Breast epithelium (tissue), 4 donors: ENCODE measurements around the gene SYT7. TPM values are rescaled to one million over a fixed set of nuclear protein-coding genes. Genes with fewer than 3 reads are reported as not detected.

Source experiments
- DNase-seq, 2 donors: peaks; one replicate each; pipeline ENCODE4 v3.0.0-alpha.2; 2019; ENCODE audit warnings: low spot score in 2 of 2
- H3K27ac ChIP-seq, 2 donors: fragments of 200-600 bp; sonication (generic) in 1 of 2; one replicate each; pipeline ENCODE4 v1.5.1; 2016 to 2019; ENCODE audit warnings: mild to moderate bottlenecking in 1 of 2
- H3K27me3 ChIP-seq, 2 donors: fragments of 200-600 bp; sonication (generic) in 1 of 2; one replicate each; pipeline versions ENCODE4 v1.5.1 to v1.6.0; 2017 to 2019; ENCODE audit warnings: control low read depth in 1 of 2, mild to moderate bottlenecking in 1 of 2
- H3K36me3 ChIP-seq: fragments of 200-600 bp; one replicate; pipeline ENCODE4 v1.5.1; 2019
- H3K4me1 ChIP-seq, 2 donors: fragments of 200-600 bp; sonication (generic); one replicate each; pipeline ENCODE4 v1.5.1; 2016 to 2019; ENCODE audit warnings: control low read depth in 1 of 2
- H3K4me3 ChIP-seq, 3 donors: fragments of 200-600 bp; sonication (generic); 1 replicate in 2 of 3; 2 replicates in 1 of 3; pipeline ENCODE4 v1.5.1; 2016 to 2019; ENCODE audit warnings: mild to moderate bottlenecking in 3 of 3, moderate library complexity in 2 of 3
- H3K9me3 ChIP-seq, 2 donors: fragments of 200-600 bp; sonication (generic) in 1 of 2; one replicate each; pipeline ENCODE4 v1.5.1; 2016 to 2019; ENCODE audit warnings: control low read depth in 1 of 2
- POLR2A ChIP-seq: fragments of 450-650 bp; IDR thresholded peaks from one replicate; pipeline ENCODE4 v1.6.1; 2016; ENCODE audit warnings: antibody characterized with exemption, mild to moderate bottlenecking, moderate library complexity
- POLR2AphosphoS5 ChIP-seq, 3 donors: sonication (generic); formaldehyde crosslinking; IDR thresholded peaks; one replicate each; pipeline ENCODE4 v1.6.1; 2017; ENCODE audit warnings: antibody characterized with exemption in 3 of 3
- intact Hi-C: fragments of 100-400 bp; cut with DNase I; formaldehyde crosslinking; loops from one replicate; pipeline ENCODE4 v1.15.1; 2023; ENCODE audit warnings: low total_unique reads
- total RNA-seq, 3 donors: library from RNA; depleted of rRNA; stranded (reverse); fragments of >200 nt; gene quantifications; one replicate each; pipeline ENCODE4 v1.1.0, GENCODE V29; 2016
- TF ChIP-seq, protein P1 (sequence below), 3 donors: fragments of 450-650 bp; IDR thresholded peaks; one replicate each; pipeline ENCODE4 v1.5.1; 2016 to 2017; ENCODE audit warnings: antibody characterized with exemption in 3 of 3, mild to moderate bottlenecking in 3 of 3, moderate library complexity in 3 of 3

The SYT7 gene
- total RNA-seq, 3 donors from 2014 or later: 1.9 to 11.7 (median 10.8) TPM

DNA sequence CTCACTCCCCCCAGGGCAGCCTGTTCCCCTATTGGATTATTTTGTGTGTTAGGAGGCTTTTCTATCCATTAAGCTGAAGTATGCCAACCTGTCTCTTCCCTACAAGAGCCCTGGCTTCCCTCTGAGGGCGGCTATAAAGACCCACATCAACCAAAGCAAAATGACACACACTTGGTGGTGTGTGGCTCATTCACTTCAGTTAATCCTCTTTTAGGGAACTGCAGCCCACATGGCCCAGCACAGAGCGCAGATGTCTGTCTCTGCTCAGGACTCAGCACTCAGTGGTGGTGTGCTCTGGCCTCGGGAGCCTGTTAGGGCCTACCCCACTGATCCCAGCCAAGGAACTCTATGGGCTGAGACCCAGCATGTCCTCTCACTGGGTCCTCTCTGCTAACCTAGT, 104.5 kb downstream of the SYT7 start:
- intact Hi-C loops: loop anchor here (5.0 kb wide), 1 partner anchor 41 kb away; no protein-coding TSS in a partner anchor
- H3K4me1 ChIP-seq: peaks cover 0 to 7% of the 10 kb centered on the region in 2 donors
- DNase-seq: no peak
- TF ChIP-seq, protein P1, sequence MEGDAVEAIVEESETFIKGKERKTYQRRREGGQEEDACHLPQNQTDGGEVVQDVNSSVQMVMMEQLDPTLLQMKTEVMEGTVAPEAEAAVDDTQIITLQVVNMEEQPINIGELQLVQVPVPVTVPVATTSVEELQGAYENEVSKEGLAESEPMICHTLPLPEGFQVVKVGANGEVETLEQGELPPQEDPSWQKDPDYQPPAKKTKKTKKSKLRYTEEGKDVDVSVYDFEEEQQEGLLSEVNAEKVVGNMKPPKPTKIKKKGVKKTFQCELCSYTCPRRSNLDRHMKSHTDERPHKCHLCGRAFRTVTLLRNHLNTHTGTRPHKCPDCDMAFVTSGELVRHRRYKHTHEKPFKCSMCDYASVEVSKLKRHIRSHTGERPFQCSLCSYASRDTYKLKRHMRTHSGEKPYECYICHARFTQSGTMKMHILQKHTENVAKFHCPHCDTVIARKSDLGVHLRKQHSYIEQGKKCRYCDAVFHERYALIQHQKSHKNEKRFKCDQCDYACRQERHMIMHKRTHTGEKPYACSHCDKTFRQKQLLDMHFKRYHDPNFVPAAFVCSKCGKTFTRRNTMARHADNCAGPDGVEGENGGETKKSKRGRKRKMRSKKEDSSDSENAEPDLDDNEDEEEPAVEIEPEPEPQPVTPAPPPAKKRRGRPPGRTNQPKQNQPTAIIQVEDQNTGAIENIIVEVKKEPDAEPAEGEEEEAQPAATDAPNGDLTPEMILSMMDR (IDR thresholded peaks at IDR 0.05): no peak
- no peak for TF ChIP-seq POLR2AphosphoS5 (IDR thresholded peaks at IDR 0.05)
- TF ChIP-seq POLR2A: no peak
- no peak overlapping the region for H3K4me3 ChIP-seq
- H3K27me3 ChIP-seq: no peaks in the 10 kb centered on the region
- no peaks in the 10 kb centered on the region for H3K36me3 ChIP-seq
- no peaks in the 10 kb centered on the region for H3K9me3 ChIP-seq
- peak overlapping the region in 1 of 2 donors; percentile 9 for H3K27ac ChIP-seq

DNA sequence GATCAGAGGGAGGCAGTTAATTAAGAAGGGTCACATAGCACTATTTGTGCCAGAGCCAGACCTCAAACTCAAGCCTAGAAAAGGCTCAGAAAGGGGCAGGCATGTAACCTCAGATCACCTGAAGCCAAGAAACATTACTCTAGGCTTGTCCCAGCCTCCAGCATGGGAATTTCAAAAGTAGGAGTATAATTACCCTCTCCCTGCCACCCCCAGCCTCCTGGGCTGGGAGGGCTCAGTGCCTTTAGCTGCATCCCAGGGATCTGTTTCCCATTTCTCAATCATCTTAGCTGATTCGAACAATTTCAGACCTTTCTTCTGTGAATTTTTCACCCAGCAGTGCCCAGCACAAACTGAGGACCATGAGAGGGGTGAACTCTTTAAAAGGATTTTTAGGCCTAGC, 105.4 kb downstream of the SYT7 start:
- Histone ChIP-seq H3K4me1 (peaks cover 0 to 7% of the 10 kb centered on the region in 2 donors), H3K36me3 (no peaks in the 10 kb centered on the region), H3K4me3 (no peak overlapping the region), H3K27ac (peak overlapping the region in 1 of 2 donors; percentile 79), H3K9me3 (no peaks in the 10 kb centered on the region), H3K27me3 (no peaks in the 10 kb centered on the region)
- TF ChIP-seq POLR2A: no peak
- no peak for TF ChIP-seq POLR2AphosphoS5 (IDR thresholded peaks at IDR 0.05)
- TF ChIP-seq, protein P1 (IDR thresholded peaks at IDR 0.05): no peak
- DNase-seq: no peak
- intact Hi-C loops: loop anchor here (5.0 kb wide), 1 partner anchor 42 kb away; no protein-coding TSS in a partner anchor

DNA sequence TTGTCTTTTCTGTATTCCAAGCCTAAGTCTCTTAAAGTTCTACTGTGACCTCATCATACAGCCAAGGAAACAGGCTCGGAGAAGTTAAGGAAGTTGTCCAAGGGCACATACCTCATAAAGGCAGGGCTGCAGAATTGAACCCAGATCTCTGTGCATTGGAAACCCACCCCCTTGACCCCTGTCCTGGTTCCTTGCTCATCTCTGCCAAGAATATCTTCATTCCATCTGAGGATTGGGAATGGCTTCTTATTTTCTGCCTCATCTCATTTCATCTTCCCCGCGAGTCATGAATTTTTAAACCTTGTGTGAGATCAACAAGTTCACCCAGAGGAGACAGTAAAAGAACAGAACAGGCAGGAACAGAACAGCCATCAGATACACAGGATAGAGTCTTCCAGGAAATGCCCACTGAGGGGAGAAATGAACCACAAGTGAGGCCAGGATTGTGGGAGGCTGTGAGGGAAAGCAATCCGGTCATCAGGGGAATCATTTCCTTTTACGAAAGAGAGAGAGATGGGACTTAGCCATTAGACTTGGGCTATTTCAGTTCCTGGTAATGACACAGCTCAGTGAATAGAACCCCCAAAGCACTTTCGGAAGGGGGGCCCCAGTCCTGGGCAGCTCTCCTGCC, 106.7 kb downstream of the SYT7 start:
- Histone ChIP-seq H3K4me1 (peaks cover 0 to 7% of the 10 kb centered on the region in 2 donors), H3K9me3 (no peaks in the 10 kb centered on the region), H3K27me3 (no peaks in the 10 kb centered on the region), H3K27ac (peak overlapping the region in 1 of 2 donors; percentile 79), H3K4me3 (no peak overlapping the region), H3K36me3 (no peaks in the 10 kb centered on the region)
- intact Hi-C loops: no loop called here
- DNase-seq: no peak
- TF ChIP-seq POLR2AphosphoS5 (IDR thresholded peaks at IDR 0.05): no peak
- TF ChIP-seq, protein P1 (IDR thresholded peaks at IDR 0.05): no peak
- TF ChIP-seq POLR2A: no peak

DNA sequence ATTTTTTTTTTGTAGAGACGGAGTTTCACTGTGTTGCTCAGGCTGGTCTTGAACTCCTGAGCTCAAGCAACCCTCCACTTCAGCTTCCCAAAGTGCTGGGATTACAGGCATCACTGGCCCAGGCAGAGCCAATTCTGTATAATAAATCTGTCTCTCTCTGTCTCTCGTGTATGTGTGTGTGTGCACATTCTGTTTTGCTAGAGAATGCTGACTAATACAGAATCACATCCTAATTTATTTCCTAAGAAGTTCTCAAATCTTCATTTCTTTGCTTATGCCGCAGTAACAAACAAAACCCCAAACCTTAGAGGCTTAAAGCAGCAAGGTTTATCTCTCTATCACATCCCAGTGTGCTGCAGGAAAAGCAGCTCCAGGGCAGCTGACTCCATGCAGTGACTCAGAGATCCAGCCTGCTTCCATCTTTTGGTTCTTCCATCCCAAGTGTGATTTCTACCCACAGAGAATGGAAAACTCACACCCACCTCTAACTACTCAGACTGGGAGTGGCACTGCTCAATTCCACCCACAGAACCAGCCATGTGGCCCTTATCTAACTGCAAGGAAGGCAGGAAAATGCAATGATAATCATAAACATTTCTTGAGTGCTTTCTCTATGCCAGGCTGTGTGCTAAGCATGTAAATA, 107.4 kb downstream of the SYT7 start:
- Histone ChIP-seq H3K27me3 (no peaks in the 10 kb centered on the region), H3K4me3 (no peak overlapping the region), H3K36me3 (no peaks in the 10 kb centered on the region), H3K4me1 (peaks cover 0 to 7% of the 10 kb centered on the region in 2 donors), H3K9me3 (no peaks in the 10 kb centered on the region), H3K27ac (peak overlapping the region in 1 of 2 donors; percentile 79)
- no peak for DNase-seq
- intact Hi-C loops: no loop called here
- no peak for TF ChIP-seq POLR2A
- TF ChIP-seq, protein P1 (IDR thresholded peaks at IDR 0.05): no peak
- no peak for TF ChIP-seq POLR2AphosphoS5 (IDR thresholded peaks at IDR 0.05)

DNA sequence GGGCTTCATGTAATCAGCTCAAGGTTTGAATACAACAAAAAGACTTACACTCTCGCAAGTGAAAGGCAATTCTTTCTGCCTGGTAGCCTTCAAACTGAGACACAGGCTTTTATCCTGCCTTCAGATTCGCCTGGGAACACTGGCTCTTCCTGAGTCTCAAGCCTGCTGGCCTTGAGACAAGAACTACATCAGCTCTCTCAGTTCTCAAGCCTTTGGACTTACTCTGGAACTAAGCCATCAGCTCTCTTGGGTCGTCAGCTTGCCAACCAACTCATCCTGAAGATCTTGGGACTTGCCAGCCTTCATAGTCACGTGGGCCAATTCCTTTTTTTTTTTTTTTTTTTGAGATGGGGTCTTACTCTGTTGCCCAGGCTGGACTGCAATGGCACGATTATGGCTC, 108.0 kb downstream of the SYT7 start:
- H3K27ac ChIP-seq: peak overlapping the region; percentile 29 to 48
- TF ChIP-seq POLR2AphosphoS5 (IDR thresholded peaks at IDR 0.05) (no peak), POLR2A (no peak)
- TF ChIP-seq, protein P1 (IDR thresholded peaks at IDR 0.05): no peak
- DNase-seq: no peak

More for the DNA sequence above, 108.0 kb downstream of the SYT7 start:
- Histone ChIP-seq H3K4me1 (peaks cover 0 to 7% of the 10 kb centered on the region in 2 donors), H3K27me3 (no peaks in the 10 kb centered on the region), H3K9me3 (no peaks in the 10 kb centered on the region), H3K4me3 (no peak overlapping the region), H3K36me3 (no peaks in the 10 kb centered on the region)
- intact Hi-C loops: no loop called here
